Stimulated activated CD8-positive, alpha-beta memory T cell treated with anti-CD3 and anti-CD28 coated beads, Interleukin-15, amount 100 ng/mL, for 24 hours (primary cell): ENCODE results near the gene BRSK2.
"Not testable (repeated sequence)": the region's sequence is repeated elsewhere in the genome, so short reads cannot be mapped to it uniquely, and the experiment has no call there.

Experiments
- DNase-seq: peaks from one replicate; pipeline ENCODE4 v3.0.0-alpha.2; 2020; ENCODE audit warnings: low read depth

Gene BRSK2

GRCh38 chr11:1501421-1502167, 111.9 kb downstream of the BRSK2 start:
- no peak for DNase-seq

DNA sequence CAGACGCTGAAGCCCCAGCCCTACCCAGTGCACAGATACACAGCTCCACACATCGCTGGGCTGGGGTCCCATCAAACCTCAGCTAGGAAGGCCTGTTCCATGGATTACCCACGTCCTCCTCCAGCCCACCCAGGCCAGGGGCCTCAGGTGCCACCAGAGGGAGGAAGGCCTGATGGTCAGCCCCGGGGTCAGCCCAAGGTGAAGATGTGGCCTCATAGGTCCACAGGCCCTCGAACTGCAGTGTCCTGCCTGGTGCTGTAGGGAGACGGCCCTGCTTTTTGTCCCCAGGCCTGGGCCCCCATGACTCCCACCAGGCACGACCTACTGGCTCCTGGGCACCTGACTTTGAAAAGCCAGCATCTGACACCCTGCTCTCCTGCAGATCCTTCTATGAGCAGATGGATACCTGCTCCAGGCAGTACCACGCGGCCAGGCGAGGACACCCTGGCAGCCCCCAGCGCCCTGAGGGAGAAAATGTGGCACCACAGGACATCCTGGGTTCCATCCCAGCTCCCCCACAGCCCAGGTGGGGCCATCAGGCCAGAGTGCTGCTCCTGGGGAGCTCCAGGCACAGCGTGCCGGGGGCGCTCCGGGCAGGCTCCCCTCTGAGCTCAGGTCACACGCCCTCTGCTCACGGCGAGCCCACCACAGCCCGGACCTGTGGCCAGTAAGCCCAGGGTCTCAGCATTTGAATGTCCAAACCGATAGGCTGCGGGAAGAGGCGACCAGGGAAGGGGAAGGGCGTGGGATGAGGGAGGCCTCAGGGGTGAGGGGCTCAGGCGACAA, 112.6 kb downstream of the BRSK2 start:
- DNase-seq: no peak

DNA sequence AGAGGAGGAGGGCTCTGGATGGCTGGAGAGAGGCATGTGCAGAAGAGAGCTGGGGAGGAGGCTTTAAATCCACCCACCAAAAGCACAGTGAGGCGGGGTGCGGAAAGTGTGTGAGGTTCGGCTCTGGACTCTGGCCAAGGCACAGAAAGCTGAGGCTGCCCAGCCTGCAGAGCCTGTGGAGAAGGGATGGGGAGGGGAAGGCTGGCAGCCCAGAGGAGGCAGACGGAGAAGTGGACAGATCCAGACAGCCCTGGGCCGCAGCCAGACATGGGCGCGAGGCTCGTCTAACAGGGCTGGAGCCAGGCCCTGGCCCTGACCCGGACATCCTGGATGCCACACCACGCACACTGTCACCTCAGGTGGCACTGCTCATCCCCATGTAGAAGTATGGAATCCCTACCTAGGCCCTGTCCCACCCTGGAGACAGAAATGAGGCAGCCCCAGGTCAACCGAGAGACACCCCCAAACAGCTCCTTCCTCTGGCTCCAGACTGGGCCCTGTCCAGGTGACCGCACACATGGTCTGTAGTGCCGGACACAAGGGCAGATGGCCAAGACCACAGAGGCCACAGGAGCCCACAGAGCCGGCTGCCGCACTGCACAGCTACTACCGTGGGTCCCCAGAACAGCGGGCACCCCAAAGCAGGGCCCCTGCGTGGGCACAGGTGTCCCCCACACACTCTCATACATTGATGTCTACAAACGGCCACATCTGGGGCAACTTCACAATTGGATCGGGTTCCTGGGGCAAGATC, 113.4 kb downstream of the BRSK2 start:
- DNase-seq: no peak

DNA sequence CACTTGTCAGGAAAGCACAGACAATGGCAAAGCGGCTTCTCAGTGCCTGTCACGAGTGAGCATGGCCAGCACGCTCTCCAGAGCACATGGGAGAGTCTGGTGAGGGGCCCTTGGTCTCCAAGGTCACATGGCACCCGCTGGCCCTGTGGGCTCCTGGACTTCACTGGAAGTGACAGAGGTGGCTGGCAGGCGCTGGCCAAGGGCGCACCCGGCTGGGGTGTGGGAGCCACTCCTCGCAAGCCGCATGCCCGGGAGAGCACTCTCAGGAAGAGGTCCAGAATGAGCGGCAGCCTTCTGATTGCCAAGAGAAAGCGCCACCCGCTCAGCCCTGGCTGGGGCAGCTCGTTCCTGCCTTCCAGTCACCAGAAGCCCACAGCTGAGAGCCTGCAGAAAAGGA, 114.0 kb downstream of the BRSK2 start:
- DNase-seq: no peak

DNA sequence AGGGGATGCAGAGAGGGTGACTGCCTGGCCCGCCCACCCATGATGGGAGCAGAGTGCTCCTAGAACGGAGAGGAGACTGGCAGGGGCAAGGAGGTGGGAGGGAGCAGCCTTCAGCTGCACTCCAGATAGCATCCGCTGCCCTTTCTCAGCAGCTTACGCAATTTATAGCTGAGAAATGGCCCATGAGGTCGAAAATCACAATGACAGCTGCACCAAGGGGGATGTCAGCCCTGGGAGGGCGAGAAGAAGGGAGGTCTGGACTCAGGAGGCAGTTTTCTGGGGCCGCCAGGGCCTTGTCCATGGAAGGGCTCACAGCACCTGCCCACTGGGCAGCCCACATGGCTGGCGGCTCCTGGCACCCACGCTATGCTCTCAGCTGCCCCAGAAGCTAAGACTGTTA, 114.4 kb downstream of the BRSK2 start:
- DNase-seq: no peak

DNA sequence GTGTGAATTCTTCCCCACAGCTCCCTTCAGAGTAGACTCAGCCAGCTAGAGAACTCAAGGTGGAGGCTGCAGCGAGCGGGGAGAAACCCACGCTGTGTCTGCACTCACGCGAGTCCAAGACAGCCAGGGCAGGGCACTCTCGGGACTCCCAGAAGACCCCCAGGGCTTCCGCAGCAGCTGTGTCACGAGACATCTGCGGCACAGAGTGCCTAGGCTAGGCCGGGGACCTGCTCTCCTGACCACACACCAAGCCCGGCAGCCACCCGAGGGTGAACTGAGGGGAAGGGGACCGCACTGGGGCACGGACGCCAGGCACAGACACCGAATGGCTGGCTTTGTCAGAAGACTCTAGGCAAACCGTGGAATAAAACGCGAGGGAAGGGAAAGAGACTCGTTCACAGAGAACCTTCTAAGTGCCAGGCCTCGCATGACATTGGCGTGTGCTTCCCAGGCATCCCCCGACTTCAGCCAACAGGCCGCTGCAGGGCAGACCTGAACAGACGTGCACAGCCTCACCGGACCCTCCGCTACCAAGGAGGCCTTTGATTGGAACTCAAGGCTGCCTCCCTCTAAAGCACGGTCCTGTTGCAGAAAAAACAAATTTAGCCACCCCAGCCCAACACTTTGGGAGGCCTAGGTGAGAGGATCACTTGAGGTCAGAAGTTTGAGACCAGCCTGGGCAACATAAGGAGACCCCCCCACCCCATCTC, 115.0 kb downstream of the BRSK2 start:
- no peak for DNase-seq

- no peak for DNase-seq
These were observed 115.7 kb downstream of the BRSK2 start for GRCh38 chr11:1505480-1505879.

DNA sequence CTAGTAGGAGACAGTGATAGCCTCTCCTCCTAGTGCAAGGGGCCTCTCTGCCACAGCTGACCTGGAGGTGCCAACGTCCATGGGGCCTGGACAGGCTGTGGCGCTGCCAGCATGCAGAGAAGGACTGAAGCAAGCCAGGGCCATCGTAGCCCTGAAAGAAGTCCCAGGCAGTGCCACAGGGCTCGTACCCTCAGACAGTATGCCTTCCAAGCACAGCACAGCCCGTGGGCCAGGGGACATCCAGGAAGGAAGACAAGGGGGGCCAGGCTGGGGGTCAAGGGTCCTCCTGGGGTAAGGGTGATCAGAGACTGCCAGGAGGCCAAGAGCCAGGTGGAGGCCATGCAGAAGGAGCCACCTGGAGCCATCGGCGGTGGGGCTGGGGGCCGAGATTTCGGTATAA, 117.2 kb downstream of the BRSK2 start:
- no peak for DNase-seq

- DNase-seq: no peak
These were observed 117.8 kb downstream of the BRSK2 start for GRCh38 chr11:1507381-1508140.

DNA sequence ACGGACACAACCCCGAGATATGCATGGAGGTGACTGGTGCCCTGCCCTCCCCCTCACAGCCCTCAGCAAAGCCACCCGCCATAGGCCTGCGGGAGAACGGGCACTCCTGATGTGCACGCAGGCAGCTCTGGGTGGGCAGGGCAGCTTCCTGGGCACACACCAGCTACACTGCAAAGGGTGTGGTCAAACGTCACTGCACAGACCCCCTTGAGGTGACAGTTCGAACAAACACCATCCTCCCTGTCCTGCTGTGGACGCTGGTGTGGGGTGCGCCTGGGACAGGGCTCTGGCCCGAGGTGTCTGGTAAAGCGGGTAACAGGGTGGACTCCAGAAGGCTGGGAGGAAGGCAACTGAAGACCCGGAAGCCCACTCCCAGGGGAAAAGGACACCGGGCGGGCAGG, 118.8 kb downstream of the BRSK2 start:
- no peak for DNase-seq

DNA sequence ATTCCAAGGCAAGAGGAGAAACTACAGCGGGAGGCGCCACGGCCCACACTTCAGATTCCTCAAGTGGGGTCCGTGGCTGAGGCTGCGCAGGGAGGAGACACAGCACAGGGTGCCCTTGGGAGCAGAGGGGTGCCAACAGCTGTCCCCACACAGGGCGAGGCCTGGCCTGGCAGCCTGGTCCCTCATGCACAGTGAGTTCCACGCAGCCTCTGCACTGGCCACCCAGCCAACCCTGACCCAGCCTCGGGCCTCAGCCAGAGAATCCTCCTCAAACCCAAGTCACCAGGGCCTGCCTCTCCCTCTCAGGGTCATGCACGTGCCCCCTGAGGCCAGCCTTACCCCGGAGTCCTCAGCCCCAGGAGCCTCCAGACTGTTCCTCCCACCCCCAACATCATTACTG, 119.3 kb downstream of the BRSK2 start:
- no peak for DNase-seq

GRCh38 chr11:1509626-1510255, 120.0 kb downstream of the BRSK2 start:
- DNase-seq: no peak

DNA sequence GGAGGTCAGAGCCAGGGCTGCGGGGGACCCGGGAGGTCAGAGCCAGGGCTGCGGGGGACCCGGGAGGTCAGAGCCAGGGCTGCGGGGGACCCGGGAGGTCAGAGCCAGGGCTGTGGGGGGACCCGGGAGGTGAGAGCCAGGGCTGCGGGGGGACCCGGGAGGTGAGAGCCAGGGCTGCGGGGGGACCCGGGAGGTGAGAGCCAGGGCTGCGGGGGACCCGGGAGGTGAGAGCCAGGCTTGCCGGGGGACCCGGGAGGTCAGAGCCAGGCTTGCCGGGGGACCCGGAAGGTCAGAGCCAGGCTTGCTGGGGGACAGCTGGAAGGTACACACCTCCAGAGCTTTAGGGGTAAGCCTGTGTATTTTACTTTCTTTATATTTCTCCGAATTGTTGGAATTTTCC, 120.6 kb downstream of the BRSK2 start:
- not testable (repeated sequence) for DNase-seq

DNA sequence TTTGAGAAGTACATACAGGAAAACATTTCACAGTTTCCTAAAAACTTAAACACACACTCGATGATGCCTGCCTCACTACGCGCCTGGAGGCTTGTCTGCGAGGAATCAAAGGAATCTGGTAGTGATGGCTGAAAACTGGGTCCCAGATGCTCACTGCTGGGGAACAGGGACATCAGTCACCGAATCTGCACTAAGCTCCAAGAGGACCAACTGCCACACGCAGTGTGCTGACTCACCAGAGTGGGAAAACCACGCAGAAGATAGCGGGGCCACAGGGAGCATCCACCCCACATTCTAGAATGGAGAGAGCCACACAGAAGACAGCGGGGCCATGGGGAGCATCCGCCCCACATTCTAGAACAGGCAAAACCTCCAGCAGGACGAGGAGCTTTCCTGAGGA, 121.2 kb downstream of the BRSK2 start:
- no peak for DNase-seq

GRCh38 chr11:1511937-1512496, 122.3 kb downstream of the BRSK2 start:
- no peak for DNase-seq
